H54 (cell line): ENCODE results near the gene GALR2.

Source experiments
- DNase-seq: peaks from one replicate; pipeline ENCODE4 v3.0.0; 2011; ENCODE audit warnings: low spot score, mixed read lengths; ENCODE audit not compliant: insufficient read length
- FAIRE-seq: peaks from 3 replicates; lab custom pipeline; 2011; peaks lifted over from hg19 to GRCh38; lab: Jason Lieb, UNC
- POLR2A ChIP-seq: IDR thresholded peaks from 2 replicates; pipeline ENCODE4 v1.6.1; 2011; ENCODE audit warnings: low read depth, mild to moderate bottlenecking, low read length

GALR2 gene, protein sequence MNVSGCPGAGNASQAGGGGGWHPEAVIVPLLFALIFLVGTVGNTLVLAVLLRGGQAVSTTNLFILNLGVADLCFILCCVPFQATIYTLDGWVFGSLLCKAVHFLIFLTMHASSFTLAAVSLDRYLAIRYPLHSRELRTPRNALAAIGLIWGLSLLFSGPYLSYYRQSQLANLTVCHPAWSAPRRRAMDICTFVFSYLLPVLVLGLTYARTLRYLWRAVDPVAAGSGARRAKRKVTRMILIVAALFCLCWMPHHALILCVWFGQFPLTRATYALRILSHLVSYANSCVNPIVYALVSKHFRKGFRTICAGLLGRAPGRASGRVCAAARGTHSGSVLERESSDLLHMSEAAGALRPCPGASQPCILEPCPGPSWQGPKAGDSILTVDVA

DNA sequence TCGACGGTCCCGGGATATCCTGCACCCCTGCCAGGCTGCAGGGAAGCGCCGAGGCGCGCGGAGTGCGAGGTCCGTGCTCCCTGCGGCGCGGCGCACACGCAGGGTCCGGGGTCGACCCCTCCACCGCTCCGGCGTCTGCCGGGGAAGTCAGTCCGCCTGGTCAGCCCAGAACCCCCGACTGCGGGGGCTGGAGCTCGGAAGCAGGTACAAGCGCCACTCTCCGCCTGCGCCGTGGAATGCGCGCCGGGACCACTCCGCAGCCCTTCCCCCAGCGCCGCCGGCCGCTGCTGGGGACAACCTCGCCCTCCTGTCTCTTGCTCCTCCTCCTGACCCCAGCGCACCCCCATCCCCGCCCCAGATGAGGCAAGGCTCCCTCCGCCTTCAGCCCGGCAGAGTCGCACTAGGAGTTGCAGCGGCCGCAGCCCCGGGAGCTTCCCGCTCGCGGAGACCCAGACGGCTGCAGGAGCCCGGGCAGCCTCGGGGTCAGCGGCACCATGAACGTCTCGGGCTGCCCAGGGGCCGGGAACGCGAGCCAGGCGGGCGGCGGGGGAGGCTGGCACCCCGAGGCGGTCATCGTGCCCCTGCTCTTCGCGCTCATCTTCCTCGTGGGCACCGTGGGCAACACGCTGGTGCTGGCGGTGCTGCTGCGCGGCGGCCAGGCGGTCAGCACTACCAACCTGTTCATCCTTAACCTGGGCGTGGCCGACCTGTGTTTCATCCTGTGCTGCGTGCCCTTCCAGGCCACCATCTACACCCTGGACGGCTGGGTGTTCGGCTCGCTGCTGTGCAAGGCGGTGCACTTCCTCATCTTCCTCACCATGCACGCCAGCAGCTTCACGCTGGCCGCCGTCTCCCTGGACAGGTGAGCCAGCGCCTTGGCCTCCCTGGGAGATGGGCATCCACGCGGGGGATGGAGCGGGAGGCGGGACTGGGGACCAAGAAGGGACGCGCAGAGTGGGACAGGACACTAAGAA, at the start of gene GALR2:
Gene GALR2 (plus strand): TSS at position 392 of the 974 bp plus-strand sequence. CDS start 103 bp downstream, at position 495.
- FAIRE-seq (no peak), DNase-seq (no peak)
- no peak for TF ChIP-seq POLR2A

DNA sequence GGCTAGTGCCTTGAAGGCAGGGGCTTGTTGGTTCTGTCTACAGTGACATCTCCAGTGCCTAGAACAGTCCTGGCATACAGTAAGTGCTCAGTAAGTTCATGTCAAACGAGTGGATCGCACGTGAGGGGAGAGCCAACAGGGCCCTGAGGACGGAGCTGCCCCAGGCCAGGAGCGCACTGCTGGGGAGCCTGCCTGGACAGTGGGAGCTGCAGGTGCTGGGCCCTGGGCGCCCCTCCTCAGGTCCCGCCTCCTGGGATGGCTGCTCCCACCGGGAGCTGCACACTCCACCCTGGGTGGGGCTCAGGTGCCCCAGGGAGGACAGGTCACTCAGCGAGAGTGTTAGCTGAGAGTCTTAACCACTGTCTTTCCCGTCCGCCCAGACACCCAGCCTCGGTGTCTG, 49.3 kb upstream of the GALR2 start:
- no peak for DNase-seq
- FAIRE-seq = no peak
- no peak for TF ChIP-seq POLR2A

DNA sequence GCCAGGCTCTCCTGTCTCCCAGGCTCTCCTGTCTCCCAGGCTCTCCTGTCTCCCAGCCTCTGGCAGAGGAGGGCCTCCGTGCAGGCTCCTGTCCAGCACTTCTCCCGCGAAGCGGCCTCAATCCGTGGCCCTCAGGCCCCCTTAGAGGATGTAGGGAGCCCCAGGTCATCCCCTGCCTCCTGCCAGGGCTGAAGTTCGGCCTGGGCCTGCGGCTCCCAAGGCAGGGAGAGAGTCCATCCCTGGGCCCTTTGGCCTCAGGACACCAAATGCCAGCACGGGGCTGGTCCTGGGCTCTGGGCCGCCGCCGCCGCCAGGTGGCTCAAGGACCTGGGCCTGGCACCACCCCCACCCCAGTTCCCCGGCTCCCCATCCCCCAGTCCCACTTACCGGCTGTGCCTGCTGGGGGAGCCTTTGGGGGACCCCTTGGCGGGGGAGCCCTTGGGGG, 47.8 kb upstream of the GALR2 start:
- FAIRE-seq (no peak), DNase-seq (no peak)
- no peak for TF ChIP-seq POLR2A

DNA sequence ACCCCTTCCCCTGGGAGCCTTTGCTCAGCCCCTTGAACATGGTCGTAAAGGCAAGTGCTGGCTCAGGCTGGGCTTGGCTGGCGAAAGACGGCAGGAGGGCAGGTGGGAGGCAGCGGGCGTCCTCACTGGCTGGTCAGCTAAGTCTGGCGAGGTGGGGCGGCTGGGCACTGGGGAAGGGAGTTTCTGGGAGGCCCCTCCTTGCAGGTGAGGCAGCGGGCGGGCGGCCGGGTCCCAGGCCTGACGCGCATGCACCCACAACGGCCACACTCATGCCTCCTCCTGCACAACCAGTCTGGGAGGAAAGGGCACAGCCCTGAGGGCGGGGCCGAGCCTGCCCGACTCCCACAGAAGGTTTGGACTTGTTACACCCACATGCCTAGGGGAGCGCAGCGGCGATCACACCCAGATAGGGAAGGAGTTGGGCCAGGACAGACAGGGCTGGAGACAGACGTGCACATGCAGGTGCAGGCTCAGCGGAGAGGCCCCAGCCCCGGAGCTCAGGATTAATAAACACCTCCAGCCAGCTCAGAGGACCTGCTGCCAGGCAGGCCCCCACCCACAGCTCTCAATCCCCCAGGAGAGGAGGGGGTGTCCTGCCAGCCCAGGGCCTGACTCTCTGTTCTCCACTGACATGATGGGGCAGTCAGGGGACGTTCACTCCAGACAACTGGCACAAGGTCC, 47.3 kb upstream of the GALR2 start, which contains the start of gene EVPL:
Gene EVPL (minus strand): TSS at position 148 of the 681 bp plus-strand sequence. CDS start 108 bp downstream, at position 40.
- TF ChIP-seq POLR2A = no peak
- no peak for DNase-seq
- FAIRE-seq = no peak

DNA sequence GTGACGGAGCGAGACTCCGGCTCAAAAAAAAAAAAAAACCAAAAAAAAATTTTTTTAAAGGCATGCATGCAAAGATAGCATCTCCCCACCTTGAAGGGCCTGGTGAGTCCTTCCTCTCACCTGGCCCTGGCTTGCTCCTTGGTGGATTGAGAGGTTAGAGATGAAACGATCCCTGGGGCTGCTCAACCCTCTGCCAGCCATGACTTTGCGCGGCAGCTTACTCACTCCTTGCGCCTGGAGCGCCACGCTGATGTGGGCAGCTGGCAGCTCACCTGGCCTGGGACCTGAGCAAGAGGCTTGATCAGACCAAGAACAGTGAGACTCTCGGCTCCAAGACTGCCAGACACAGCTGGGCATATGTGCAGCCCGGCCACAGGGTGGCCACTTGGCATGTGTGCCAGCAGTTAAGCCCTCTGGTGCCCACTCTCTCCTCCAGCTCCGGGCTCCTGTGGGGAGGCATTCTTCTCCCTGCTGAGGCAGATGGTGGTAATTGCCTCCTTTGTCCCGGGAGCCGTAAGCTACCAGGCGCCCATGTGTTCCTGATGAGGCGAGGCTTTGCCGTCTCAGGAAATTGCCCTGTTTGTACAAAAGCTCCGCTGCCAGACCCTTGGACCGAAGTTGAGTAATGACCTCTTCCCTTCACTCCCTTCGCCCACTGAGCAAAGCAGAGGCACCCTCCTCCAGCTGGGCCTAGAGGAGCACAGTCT, 42.4 kb upstream of the GALR2 start:
- DNase-seq = no peak
- no peak for TF ChIP-seq POLR2A
- no peak for FAIRE-seq

DNA sequence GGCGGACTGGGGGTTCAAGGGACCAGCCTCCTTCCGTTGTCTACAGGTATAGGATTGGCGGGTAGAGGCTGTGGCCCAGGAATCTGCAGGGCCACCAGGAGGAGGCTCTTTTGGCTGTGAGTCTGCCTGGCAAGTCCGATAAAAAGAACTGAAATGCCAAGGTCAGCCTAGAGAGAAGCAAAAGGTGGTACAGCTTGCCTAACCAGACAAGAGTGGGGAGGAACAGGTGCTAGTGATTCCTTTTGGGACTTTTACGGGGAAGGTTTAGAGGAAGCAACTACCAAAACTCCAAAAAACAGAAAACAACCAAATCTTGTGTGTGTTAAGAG, 41.8 kb upstream of the GALR2 start:
- no peak for TF ChIP-seq POLR2A
- no peak for FAIRE-seq
- no peak for DNase-seq

DNA sequence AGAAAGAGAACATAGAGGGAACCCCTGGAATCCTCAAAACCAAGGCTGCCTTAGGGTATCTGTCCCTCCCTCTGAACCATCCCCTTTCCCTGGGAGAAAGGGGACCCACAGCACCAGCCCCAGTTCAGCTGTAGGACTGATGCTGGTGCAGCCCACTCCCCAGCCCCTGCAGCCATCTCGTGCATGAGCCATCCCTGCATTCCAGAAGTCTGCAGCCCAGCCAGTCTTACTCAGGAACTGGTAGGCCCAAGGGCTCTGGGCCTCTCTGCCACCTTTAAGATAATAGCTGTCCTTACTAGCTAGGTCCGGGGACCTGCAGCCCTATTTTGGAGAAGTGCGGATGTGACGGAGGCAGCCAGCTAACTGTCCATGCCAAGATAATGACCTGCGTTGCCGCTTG, 41.4 kb upstream of the GALR2 start:
- TF ChIP-seq POLR2A = no peak
- DNase-seq = no peak
- no peak for FAIRE-seq

DNA sequence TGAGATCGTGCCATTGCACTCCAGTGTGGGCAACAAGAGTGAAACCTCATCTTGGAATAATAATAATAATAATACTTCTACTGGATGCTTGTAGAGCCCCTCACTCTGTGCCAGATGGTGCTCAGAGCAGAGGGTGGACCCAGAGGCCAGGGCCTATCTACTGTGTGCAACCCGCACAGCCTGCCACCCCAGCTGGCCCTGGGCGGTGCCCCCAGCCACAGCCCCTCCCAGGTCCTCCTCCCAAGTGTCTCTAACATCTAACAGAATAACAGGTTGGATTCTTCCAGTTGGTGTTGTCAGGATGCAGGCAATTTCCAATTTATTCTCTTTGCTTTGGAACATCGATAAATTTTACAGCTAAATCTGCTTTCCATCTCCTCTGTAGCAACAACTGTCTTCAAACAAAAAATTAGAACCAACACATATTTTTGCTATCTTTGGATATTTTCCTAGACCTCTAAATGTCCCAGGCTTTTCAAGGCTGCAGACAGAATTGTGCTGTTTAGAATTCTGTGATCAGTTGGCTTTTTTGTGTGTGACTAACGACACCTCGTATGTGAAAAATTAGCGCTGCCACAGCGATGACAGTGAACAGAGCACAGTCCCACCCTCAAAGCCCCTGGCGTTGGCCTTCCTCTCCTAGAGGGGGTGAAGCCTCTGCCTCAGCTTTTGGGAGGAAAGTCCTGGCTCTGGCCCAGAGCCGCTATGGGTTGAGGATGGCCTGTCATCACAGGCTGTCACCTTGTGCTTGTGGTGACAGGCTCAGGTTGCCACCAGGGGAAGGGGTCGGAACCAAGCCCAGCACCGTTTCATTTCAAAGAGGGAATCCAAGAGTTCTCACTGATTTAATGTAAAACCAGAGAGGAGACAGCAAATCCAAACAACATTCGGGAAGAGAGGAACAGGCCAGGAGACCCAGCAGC, 39.9 kb upstream of the GALR2 start:
- no peak for TF ChIP-seq POLR2A
- FAIRE-seq (no peak), DNase-seq (no peak)

DNA sequence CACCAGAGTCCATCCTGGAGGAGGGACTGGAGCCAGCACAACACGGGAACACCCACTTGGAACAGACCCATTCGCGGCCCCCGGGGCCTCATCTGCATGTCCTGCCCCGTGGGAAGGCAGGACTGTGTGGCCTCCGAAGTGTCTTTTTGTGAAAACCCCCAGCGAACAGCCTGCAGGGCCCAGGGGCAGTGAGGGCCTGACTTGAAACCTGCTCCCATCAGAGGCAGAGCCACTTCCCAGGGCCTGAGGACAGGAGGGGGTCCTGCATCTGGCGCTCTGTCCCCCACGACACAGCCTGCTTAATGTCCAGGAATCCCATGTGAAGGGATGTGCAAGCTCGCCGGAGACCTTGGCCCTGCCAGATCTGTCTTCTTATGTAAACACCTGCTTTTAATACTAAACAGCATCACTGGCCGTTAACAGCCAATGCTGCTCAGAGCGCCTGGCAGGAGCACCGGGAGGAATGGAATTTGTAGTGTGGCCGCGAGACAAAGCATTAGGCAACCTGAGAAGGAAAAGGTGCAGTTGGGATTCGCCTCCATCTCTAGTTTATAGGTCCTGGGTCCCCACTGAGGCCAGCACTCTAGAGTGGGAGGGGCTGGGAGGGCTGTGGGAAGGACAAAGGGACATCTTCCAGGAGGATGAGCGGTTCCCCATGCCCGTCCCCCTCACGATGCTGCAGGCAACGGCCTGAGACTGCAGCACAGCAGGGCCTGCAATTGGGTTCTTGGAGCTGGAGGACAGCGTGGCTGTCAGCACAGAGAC, 37.9 kb upstream of the GALR2 start:
- DNase-seq (no peak), FAIRE-seq (no peak)
- TF ChIP-seq POLR2A = no peak

DNA sequence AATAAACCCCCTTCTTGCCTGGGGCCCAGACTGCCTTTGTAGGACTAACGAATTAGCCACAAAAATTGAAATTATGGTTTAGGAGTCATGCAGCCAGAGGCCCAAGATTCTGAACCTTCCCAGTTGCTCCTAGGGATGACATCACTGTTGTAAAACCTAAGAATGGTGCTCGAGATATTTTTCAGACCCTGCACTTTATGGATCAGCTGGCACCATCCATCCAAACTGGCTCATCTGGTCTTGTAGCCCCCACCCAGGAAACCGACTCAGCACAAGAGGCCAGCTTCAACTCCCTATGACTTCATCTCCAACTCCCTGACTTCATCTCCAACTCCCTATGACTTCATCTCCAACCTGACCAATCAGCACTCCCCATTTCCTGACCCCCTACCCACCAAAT, 36.5 kb upstream of the GALR2 start:
- FAIRE-seq (no peak), DNase-seq (no peak)
- TF ChIP-seq POLR2A = no peak

DNA sequence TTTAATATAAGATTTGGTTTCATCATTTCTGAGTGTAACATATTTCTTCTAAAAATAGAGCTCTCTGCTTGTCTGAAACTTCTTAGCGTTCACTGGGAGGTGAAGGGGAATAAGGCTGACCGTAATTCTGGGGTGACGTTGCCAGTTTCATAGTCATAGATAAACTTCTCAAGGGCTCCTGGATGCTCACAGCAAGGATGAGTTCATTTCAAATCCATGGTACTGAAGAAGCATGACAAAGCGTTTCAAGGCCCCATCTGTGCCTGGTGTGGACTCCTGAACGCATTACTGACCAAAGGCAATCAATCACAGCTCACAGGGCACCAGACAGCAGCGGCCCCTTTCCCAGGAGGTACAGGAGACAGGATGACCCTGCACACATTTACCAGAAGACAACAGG, 35.5 kb upstream of the GALR2 start:
- TF ChIP-seq POLR2A = no peak
- FAIRE-seq (no peak), DNase-seq (no peak)
